HepG2 (cell line): ENCODE data around the gene LSM11. TPM values are rescaled to one million over a fixed set of nuclear protein-coding genes. Genes with fewer than 3 reads are reported as not detected.
A peak's percentile ranks its signal among the peaks of the same experiment; 100 is the strongest.

Source experiments
- GATAD1 ChIP-seq: IDR thresholded peaks from 2 replicates; pipeline ENCODE4 v1.6.1; 2016; ENCODE audit warnings: missing genetic modification reagents, missing compliant biosample characterization
- KDM3A ChIP-seq: IDR thresholded peaks from 2 replicates; pipeline ENCODE4 v1.6.1; 2018; ENCODE audit warnings: low read depth, missing compliant biosample characterization
- MIER3 ChIP-seq: IDR thresholded peaks from 2 replicates; pipeline ENCODE4 v1.6.1; 2016; ENCODE audit warnings: missing compliant biosample characterization, borderline replicate concordance
- MYC ChIP-seq: sonication (generic); formaldehyde crosslinking; IDR thresholded peaks from 2 replicates; pipeline ENCODE4 v1.9.0; 2021; ENCODE audit warnings: missing genetic modification reagents, borderline replicate concordance
- RBFOX2 ChIP-seq: fragments of 200-400 bp; formaldehyde crosslinking; IDR thresholded peaks from 2 replicates; pipeline ENCODE4 v1.6.1; 2017; ENCODE audit warnings: low read depth, mild to moderate bottlenecking, low read length
- SOX13 ChIP-seq, 3 experiments: fragments of 450-650 bp in 1 of 3; sonication (generic) in 1 of 3; formaldehyde crosslinking in 1 of 3; IDR thresholded peaks in 2 of 3; conservative IDR thresholded peaks in 1 of 3; 2 replicates each; pipeline versions ENCODE4 v1.5.0 to v1.6.1; 2016 to 2020; ENCODE audit warnings: antibody characterized with exemption in 1 of 3, mild to moderate bottlenecking in 1 of 3, missing compliant biosample characterization in 1 of 3, missing genetic modification reagents in 1 of 3, moderate library complexity in 1 of 3
- SP5 ChIP-seq: IDR thresholded peaks from 2 replicates; pipeline ENCODE4 v1.6.1; 2016; ENCODE audit warnings: low read depth, borderline replicate concordance
- TAF15 ChIP-seq: fragments of 200-400 bp; formaldehyde crosslinking; IDR thresholded peaks from one replicate; pipeline ENCODE4 v1.6.1; 2018; ENCODE audit warnings: mild to moderate bottlenecking, low read depth, low read length; ENCODE audit not compliant: poor library complexity, severe bottlenecking
- TCF7 ChIP-seq: sonication (generic); IDR thresholded peaks from 2 replicates; pipeline ENCODE4 v1.6.1; 2016; ENCODE audit warnings: antibody characterized with exemption, low read depth
- TEAD3 ChIP-seq: optimal IDR thresholded peaks from 2 replicates; pipeline ENCODE3; 2016; ENCODE audit warnings: borderline replicate concordance
- ZBTB38 ChIP-seq: sonication (generic); formaldehyde crosslinking; IDR thresholded peaks from 2 replicates; pipeline ENCODE4 v1.5.1; 2020; ENCODE audit warnings: mild to moderate bottlenecking, missing genetic modification reagents
- ZFX ChIP-seq: sonication (generic); formaldehyde crosslinking; IDR thresholded peaks from 2 replicates; pipeline ENCODE4 v1.4.0; 2020; ENCODE audit warnings: mild to moderate bottlenecking, low read depth, missing genetic modification reagents, moderate library complexity
- ZNF17 ChIP-seq: sonication (generic); formaldehyde crosslinking; IDR thresholded peaks from 2 replicates; pipeline ENCODE4 v1.5.0; 2020; ENCODE audit warnings: mild to moderate bottlenecking, missing genetic modification reagents
- ZNF333 ChIP-seq: sonication (generic); formaldehyde crosslinking; IDR thresholded peaks from 2 replicates; pipeline ENCODE4 v1.4.0; 2020; ENCODE audit warnings: mild to moderate bottlenecking, missing genetic modification reagents, borderline replicate concordance
- ZNF747 ChIP-seq: sonication (generic); formaldehyde crosslinking; IDR thresholded peaks from 2 replicates; pipeline ENCODE4 v1.8.1; 2023; ENCODE audit warnings: missing genetic modification reagents, mild to moderate bottlenecking, borderline replicate concordance
- ZNF761 ChIP-seq: sonication (generic); formaldehyde crosslinking; conservative IDR thresholded peaks from 2 replicates; pipeline ENCODE4 v1.4.0; 2020; ENCODE audit warnings: mild to moderate bottlenecking, missing genetic modification reagents
- ZNF782 ChIP-seq: sonication (generic); formaldehyde crosslinking; IDR thresholded peaks from 2 replicates; pipeline ENCODE4 v1.4.0; 2020; ENCODE audit warnings: missing genetic modification reagents, mild to moderate bottlenecking, borderline replicate concordance
- ZSCAN9 ChIP-seq: IDR thresholded peaks from 2 replicates; pipeline ENCODE4 v1.6.1; 2016; ENCODE audit warnings: borderline replicate concordance
- polyA plus RNA-seq, 8 experiments: library from polyadenylated mRNA; depleted of rRNA in 3 of 8; stranded (reverse) in 7 of 8; unstranded in 1 of 8; fragments of >200 nt; fragmentation: Illumina TruSeq in 4 of 8; extraction: Trizol in 4 of 8; gene quantifications; 2 replicates each; pipeline versions ENCODE4 v1.2.1 to v1.2.3, GENCODE V29; 2011 to 2016; ENCODE audit warnings: low read depth in 4 of 8, missing spikeins in 1 of 8, mixed read lengths in 1 of 8; ENCODE audit not compliant: insufficient read depth in 1 of 8
- total RNA-seq, 5 experiments: library from RNA; depleted of rRNA; stranded (reverse); fragments of >200 nt; fragmentation: Illumina TruSeq; extraction: Trizol; gene quantifications; 2 replicates each; pipeline ENCODE4 v1.2.3, GENCODE V29; 2016; ENCODE audit warnings: low read depth in 1 of 5
- TF ChIP-seq, protein P1 (sequence below): sonication (generic); formaldehyde crosslinking; IDR thresholded peaks from 2 replicates; pipeline ENCODE4 v1.4.0; 2020; ENCODE audit warnings: missing genetic modification reagents, borderline replicate concordance
- TF ChIP-seq, protein P2 (sequence below): IDR thresholded peaks from 2 replicates; pipeline ENCODE4 v1.6.1; 2016; ENCODE audit warnings: low read depth, control low read depth
- TF ChIP-seq, protein P3 (sequence below): sonication (generic); formaldehyde crosslinking; conservative IDR thresholded peaks from 2 replicates; pipeline ENCODE4 v1.8.1; 2023; ENCODE audit warnings: missing genetic modification reagents
- TF ChIP-seq, protein P4 (sequence below): IDR thresholded peaks from 2 replicates; pipeline ENCODE4 v1.6.1; 2018; ENCODE audit warnings: missing genetic modification reagents

LSM11 gene
- total and polyA plus RNA-seq, 2 of the 13 experiments (the other 11 are each of a cell fraction or from before 2014, with no cell fraction given), result 4.5 to 7.2 TPM

DNA sequence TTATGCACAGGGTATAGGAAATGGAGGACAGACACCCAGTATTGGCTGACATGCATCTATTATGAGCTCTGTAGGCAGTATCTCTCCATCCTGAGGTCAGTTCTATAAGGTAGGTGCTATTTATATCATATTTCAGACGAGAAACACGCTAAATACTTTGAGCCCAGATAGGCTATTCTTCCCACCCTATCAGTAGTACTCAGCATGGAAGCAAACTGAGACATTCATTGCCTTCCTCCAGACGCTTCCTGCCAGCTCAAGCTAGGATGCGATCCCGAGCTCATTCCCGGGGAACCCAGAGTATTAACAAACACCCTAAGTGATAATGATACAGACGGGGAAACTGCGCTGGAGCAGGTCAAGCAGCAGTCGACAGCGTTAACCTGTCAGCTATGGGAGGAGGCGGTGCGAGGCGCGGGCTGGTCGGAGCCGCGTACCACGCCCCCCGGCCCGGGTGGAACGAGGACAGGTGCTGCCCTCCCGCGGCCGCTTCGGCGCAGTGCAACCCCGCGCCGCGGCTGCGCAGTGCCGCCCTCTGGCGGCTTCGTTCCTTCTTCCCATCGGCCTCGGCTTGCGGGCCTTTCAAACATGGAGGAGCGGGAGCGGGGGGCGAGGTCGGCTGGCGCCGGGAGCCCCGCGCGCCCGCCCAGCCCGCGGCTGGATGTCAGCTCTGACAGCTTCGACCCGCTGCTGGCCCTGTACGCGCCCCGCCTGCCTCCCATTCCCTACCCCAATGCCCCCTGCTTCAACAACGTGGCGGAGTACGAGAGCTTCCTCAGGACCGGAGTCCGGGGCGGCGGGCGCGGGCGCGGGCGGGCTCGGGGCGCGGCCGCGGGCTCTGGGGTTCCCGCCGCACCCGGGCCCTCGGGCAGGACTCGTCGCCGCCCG, at the start of gene LSM11 (continued):
- TF ChIP-seq, protein P1, sequence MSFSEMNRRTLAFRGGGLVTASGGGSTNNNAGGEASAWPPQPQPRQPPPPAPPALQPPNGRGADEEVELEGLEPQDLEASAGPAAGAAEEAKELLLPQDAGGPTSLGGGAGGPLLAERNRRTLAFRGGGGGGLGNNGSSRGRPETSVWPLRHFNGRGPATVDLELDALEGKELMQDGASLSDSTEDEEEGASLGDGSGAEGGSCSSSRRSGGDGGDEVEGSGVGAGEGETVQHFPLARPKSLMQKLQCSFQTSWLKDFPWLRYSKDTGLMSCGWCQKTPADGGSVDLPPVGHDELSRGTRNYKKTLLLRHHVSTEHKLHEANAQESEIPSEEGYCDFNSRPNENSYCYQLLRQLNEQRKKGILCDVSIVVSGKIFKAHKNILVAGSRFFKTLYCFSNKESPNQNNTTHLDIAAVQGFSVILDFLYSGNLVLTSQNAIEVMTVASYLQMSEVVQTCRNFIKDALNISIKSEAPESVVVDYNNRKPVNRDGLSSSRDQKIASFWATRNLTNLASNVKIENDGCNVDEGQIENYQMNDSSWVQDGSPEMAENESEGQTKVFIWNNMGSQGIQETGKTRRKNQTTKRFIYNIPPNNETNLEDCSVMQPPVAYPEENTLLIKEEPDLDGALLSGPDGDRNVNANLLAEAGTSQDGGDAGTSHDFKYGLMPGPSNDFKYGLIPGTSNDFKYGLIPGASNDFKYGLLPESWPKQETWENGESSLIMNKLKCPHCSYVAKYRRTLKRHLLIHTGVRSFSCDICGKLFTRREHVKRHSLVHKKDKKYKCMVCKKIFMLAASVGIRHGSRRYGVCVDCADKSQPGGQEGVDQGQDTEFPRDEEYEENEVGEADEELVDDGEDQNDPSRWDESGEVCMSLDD (CRISPR knock-in tag), result peak; percentile 28; the same call in 1 of the 2 replicates
- TF ChIP-seq SOX13 (IDR thresholded peaks at IDR 0.05) (no peak), SOX13 (CRISPR knock-in tag; conservative IDR thresholded peaks at IDR 0.05 in 1 of 2, IDR thresholded peaks at IDR 0.05 in 1 of 2) (peak in 1 of 2 experiments; percentile 52; a peak in 2 of 4 replicates), ZFX (CRISPR knock-in tag) (peak; percentile 54), TCF7 (no peak), SP5 (CRISPR knock-in tag) (peak; percentile 52), ZBTB38 (CRISPR knock-in tag) (0 out of 2 replicates have a peak, but pooled peaks have one; percentile 38), ZSCAN9 (CRISPR knock-in tag) (peak; percentile 51; the same call in 1 of the 2 replicates), ZNF761 (CRISPR knock-in tag) (no peak; the same call in 1 of the 2 replicates), RBFOX2 (peak; percentile 74), ZNF747 (peak; percentile 65; the same call in 1 of the 2 replicates), MIER3 (CRISPR knock-in tag) (0 out of 2 replicates have a peak, but pooled peaks have one; percentile 58), TAF15 (peak; percentile 53), MYC (CRISPR knock-in tag) (peak; percentile 41; the same call in 1 of the 2 replicates), TEAD3 (CRISPR knock-in tag) (peak; percentile 83), KDM3A (peak; percentile 84), GATAD1 (peak; percentile 55), ZNF782 (CRISPR knock-in tag) (0 out of 2 replicates have a peak, but pooled peaks have one; percentile 11), ZNF333 (CRISPR knock-in tag) (no peak), ZNF17 (CRISPR knock-in tag) (no peak)
- TF ChIP-seq, protein P2, sequence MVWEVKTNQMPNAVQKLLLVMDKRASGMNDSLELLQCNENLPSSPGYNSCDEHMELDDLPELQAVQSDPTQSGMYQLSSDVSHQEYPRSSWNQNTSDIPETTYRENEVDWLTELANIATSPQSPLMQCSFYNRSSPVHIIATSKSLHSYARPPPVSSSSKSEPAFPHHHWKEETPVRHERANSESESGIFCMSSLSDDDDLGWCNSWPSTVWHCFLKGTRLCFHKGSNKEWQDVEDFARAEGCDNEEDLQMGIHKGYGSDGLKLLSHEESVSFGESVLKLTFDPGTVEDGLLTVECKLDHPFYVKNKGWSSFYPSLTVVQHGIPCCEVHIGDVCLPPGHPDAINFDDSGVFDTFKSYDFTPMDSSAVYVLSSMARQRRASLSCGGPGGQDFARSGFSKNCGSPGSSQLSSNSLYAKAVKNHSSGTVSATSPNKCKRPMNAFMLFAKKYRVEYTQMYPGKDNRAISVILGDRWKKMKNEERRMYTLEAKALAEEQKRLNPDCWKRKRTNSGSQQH (CRISPR knock-in tag), result peak; percentile 92
- TF ChIP-seq, protein P3, sequence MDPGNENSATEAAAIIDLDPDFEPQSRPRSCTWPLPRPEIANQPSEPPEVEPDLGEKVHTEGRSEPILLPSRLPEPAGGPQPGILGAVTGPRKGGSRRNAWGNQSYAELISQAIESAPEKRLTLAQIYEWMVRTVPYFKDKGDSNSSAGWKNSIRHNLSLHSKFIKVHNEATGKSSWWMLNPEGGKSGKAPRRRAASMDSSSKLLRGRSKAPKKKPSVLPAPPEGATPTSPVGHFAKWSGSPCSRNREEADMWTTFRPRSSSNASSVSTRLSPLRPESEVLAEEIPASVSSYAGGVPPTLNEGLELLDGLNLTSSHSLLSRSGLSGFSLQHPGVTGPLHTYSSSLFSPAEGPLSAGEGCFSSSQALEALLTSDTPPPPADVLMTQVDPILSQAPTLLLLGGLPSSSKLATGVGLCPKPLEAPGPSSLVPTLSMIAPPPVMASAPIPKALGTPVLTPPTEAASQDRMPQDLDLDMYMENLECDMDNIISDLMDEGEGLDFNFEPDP (CRISPR knock-in tag), result no peak
- TF ChIP-seq, protein P4, sequence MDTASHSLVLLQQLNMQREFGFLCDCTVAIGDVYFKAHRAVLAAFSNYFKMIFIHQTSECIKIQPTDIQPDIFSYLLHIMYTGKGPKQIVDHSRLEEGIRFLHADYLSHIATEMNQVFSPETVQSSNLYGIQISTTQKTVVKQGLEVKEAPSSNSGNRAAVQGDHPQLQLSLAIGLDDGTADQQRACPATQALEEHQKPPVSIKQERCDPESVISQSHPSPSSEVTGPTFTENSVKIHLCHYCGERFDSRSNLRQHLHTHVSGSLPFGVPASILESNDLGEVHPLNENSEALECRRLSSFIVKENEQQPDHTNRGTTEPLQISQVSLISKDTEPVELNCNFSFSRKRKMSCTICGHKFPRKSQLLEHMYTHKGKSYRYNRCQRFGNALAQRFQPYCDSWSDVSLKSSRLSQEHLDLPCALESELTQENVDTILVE (CRISPR knock-in tag), result peak; percentile 62; the same call in 1 of the 2 replicates
